GM23338 (cell line): Measurements from ENCODE around the gene AP2A2. TPM values are rescaled to one million over a fixed set of nuclear protein-coding genes. Genes with fewer than 3 reads are reported as not detected.

Experiments
- ATAC-seq: fragments of 200-7000 bp; cut with Tn5 transposase; 3 replicates; pipeline ENCODE4 v1.9.1; 2020
- DNase-seq: peaks from one replicate; pipeline ENCODE4 v3.0.0-alpha.2; 2015; ENCODE audit warnings: low spot score
- H2AFZ ChIP-seq: fragments of 200-600 bp; sonication (generic); 2 replicates; pipeline ENCODE4 v1.8.0; 2016; ENCODE audit warnings: antibody characterized with exemption, mild to moderate bottlenecking, moderate library complexity
- H3F3A ChIP-seq: fragments of 200-600 bp; sonication (generic); replicated peaks from 2 replicates; pipeline ENCODE4 v1.8.0; 2017; ENCODE audit warnings: antibody characterized with exemption, mixed run types, low read depth
- H3K27ac ChIP-seq: fragments of 200-600 bp; sonication (generic); 2 replicates; pipeline ENCODE4 v1.6.1; 2016; ENCODE audit warnings: low read depth
- H3K27me3 ChIP-seq: fragments of 200-600 bp; sonication (generic); 2 replicates; pipeline ENCODE4 v1.8.0; 2016; ENCODE audit warnings: mild to moderate bottlenecking, mixed run types, moderate library complexity; ENCODE audit not compliant: insufficient read depth
- H3K36me3 ChIP-seq: fragments of 200-600 bp; sonication (generic); 2 replicates; pipeline ENCODE4 v1.8.0; 2016; ENCODE audit warnings: mild to moderate bottlenecking; ENCODE audit not compliant: insufficient read depth
- H3K4me1 ChIP-seq: fragments of 200-600 bp; sonication (generic); 2 replicates; pipeline ENCODE4 v1.8.0; 2016; ENCODE audit warnings: mild to moderate bottlenecking, moderate library complexity; ENCODE audit not compliant: insufficient read depth
- H3K4me2 ChIP-seq: fragments of 200-600 bp; sonication (generic); 2 replicates; pipeline ENCODE4 v1.7.1; 2017; ENCODE audit warnings: mixed run types
- H3K4me3 ChIP-seq: fragments of 200-600 bp; sonication (generic); 2 replicates; pipeline ENCODE4 v1.6.1; 2016; ENCODE audit warnings: mixed run types
- H3K79me2 ChIP-seq: fragments of 200-600 bp; sonication (generic); replicated peaks from 2 replicates; pipeline ENCODE4 v1.8.0; 2017; ENCODE audit warnings: mild to moderate bottlenecking; ENCODE audit not compliant: insufficient read depth
- H3K9me2 ChIP-seq: fragments of 200-600 bp; sonication (generic); 2 replicates; pipeline ENCODE4 v1.8.0; 2017; ENCODE audit not compliant: insufficient read depth
- H4K20me1 ChIP-seq: fragments of 200-600 bp; sonication (generic); replicated peaks from 2 replicates; pipeline ENCODE4 v1.8.0; 2017; ENCODE audit warnings: mild to moderate bottlenecking; ENCODE audit not compliant: insufficient read depth
- H3K27ac Mint-ChIP-seq: 2 replicates; pipeline ENCODE4 v1.8.0; 2020; ENCODE audit warnings: inconsistent platforms, mild to moderate bottlenecking, moderate library complexity, mixed read lengths
- H3K27me3 Mint-ChIP-seq: 3 replicates; pipeline ENCODE4 v1.8.0; 2022; ENCODE audit warnings: low read depth, mild to moderate bottlenecking, moderate library complexity, mixed read lengths, inconsistent platforms; ENCODE audit not compliant: insufficient read depth, poor library complexity
- H3K36me3 Mint-ChIP-seq: 3 replicates; pipeline ENCODE4 v1.8.0; 2021; ENCODE audit warnings: low read depth, mild to moderate bottlenecking, inconsistent platforms, moderate library complexity, mixed read lengths
- H3K4me1 Mint-ChIP-seq: 3 replicates; pipeline ENCODE4 v1.8.0; 2020; ENCODE audit warnings: mild to moderate bottlenecking, inconsistent platforms, mixed read lengths
- H3K4me3 Mint-ChIP-seq: 3 replicates; pipeline ENCODE4 v1.8.0; 2021; ENCODE audit warnings: moderate library complexity, mild to moderate bottlenecking, inconsistent platforms, mixed read lengths
- H3K9me3 Mint-ChIP-seq: 3 replicates; pipeline ENCODE4 v1.8.0; 2020; ENCODE audit warnings: moderate library complexity, mild to moderate bottlenecking, inconsistent platforms, mixed read lengths
- CREB1 ChIP-seq: fragments of 250-450 bp; sonication (Bioruptor Pico); IDR thresholded peaks from 2 replicates; pipeline ENCODE4 v1.5.0; 2020; ENCODE audit warnings: low read depth, mild to moderate bottlenecking, moderate library complexity
- EZH2 ChIP-seq: fragments of 200-600 bp; sonication (generic); IDR thresholded peaks from one replicate; pipeline ENCODE4 v1.8.0; 2017; ENCODE audit warnings: antibody characterized with exemption, mild to moderate bottlenecking, low read depth; ENCODE audit not compliant: unreplicated experiment
- EZH2phosphoT487 ChIP-seq: fragments of 200-600 bp; sonication (generic); IDR thresholded peaks from one replicate; pipeline ENCODE4 v1.8.1; 2018; ENCODE audit warnings: antibody characterized with exemption; ENCODE audit not compliant: unreplicated experiment
- JUNB ChIP-seq: IDR thresholded peaks from one replicate; pipeline ENCODE4 v1.6.1; 2016; ENCODE audit warnings: antibody characterized with exemption; ENCODE audit not compliant: unreplicated experiment
- NANOG ChIP-seq: IDR thresholded peaks from 2 replicates; pipeline ENCODE4 v1.6.1; 2016; ENCODE audit warnings: antibody characterized with exemption, borderline replicate concordance
- POLR2AphosphoS5 ChIP-seq: IDR thresholded peaks from 2 replicates; pipeline ENCODE4 v1.6.1; 2016; ENCODE audit warnings: antibody characterized with exemption, low read depth
- STAT1 ChIP-seq: IDR thresholded peaks from one replicate; pipeline ENCODE4 v1.6.1; 2016; ENCODE audit warnings: antibody characterized with exemption; ENCODE audit not compliant: unreplicated experiment
- ZNF114 ChIP-seq: fragments of 250-450 bp; sonication (Bioruptor Pico); IDR thresholded peaks from 2 replicates; pipeline ENCODE4 v1.5.0; 2020; ENCODE audit warnings: mild to moderate bottlenecking, moderate library complexity
- ZNF331 ChIP-seq: fragments of 250-450 bp; sonication (Bioruptor Pico); IDR thresholded peaks from 2 replicates; pipeline ENCODE4 v1.5.0; 2020; ENCODE audit warnings: low read depth, mild to moderate bottlenecking, moderate library complexity
- polyA plus RNA-seq: library from polyadenylated mRNA; unstranded; fragments of >200 nt; fragmentation: Nextera tagmentation; extraction: Ambion mirVana; gene quantifications from 2 replicates; pipeline ENCODE4 v1.2.1, GENCODE V29; 2016
- total RNA-seq: library from RNA; depleted of rRNA; stranded (reverse); fragments of >200 nt; shearing (Covaris generic); gene quantifications from 2 replicates; pipeline ENCODE4 v1.2.3, GENCODE V29; 2014
- TF ChIP-seq, protein P1 (sequence below): IDR thresholded peaks from 2 replicates; pipeline ENCODE4 v1.6.1; 2016; ENCODE audit warnings: antibody characterized with exemption
- TF ChIP-seq, protein P2 (sequence below): fragments of 250-450 bp; sonication (Bioruptor Pico); IDR thresholded peaks from 2 replicates; pipeline ENCODE4 v1.5.0; 2020; ENCODE audit warnings: mild to moderate bottlenecking, moderate library complexity
- TF ChIP-seq, protein P3 (sequence below), 2 experiments: fragments of 200-600 bp in 1 of 2; sonication (generic) in 1 of 2; conservative IDR thresholded peaks; 2 replicates each; pipeline versions ENCODE4 v1.5.1 to v1.6.1; 2016 to 2017; ENCODE audit warnings: antibody characterized with exemption in 2 of 2, low read depth in 2 of 2, mild to moderate bottlenecking in 2 of 2, moderate library complexity in 1 of 2
- TF ChIP-seq, protein P4 (sequence below): IDR thresholded peaks from one replicate; pipeline ENCODE4 v1.6.1; 2018; ENCODE audit warnings: antibody characterized with exemption; ENCODE audit not compliant: unreplicated experiment

AP2A2 gene
- total and polyA plus RNA-seq, 2 experiments from 2014 or later = 23.7 to 47.5 TPM

DNA sequence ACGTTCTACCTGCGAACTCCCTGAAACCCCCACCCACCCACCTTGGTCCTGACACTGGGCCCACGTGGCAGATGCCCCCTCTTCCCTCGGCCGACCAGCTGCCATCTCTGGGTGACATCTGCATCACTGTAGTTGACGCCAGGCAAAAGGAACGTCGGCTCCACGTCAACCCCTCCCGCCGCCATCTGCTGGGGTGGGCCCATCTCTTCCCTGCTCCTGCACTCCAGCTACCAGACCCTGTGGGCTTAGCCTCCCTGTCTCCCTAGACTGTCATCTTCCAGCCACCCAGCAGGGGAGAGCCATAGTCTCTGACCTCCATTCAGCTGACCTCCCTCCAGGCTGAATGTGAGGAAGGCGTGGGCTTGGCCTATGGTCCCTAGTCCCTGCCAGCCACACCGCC is 36.4 kb upstream of the AP2A2 start:
- H4K20me1 ChIP-seq = 0 out of 2 replicates have a peak, but pooled peaks cover 3% of the 10 kb centered on the region
- no peak overlapping the region for H3K27ac Mint-ChIP-seq
- H3K4me1 Mint-ChIP-seq = peaks cover 9% of the 10 kb centered on the region
- no peak overlapping the region for H3K4me3 Mint-ChIP-seq
- no peak overlapping the region for H2AFZ ChIP-seq
- DNase-seq = no peak
- H3K36me3 Mint-ChIP-seq = peaks cover 13% of the 10 kb centered on the region
- peaks cover 17% of the 10 kb centered on the region for H3K27me3 Mint-ChIP-seq
- H3K4me3 ChIP-seq = no peak overlapping the region
- no peaks in the 10 kb centered on the region for H3K79me2 ChIP-seq
- peaks cover 3% of the 10 kb centered on the region; the same call in 2 of the 3 replicates for H3K9me3 Mint-ChIP-seq
- H3K9me2 ChIP-seq = no peaks in the 10 kb centered on the region
- H3K4me1 ChIP-seq = no peaks in the 10 kb centered on the region; the same call in 1 of the 2 replicates
- ATAC-seq = no peak
- H3K36me3 ChIP-seq = no peaks in the 10 kb centered on the region
- no peak overlapping the region for H3K4me2 ChIP-seq
- no peaks in the 10 kb centered on the region for H3K27me3 ChIP-seq
- TF ChIP-seq, protein P1, sequence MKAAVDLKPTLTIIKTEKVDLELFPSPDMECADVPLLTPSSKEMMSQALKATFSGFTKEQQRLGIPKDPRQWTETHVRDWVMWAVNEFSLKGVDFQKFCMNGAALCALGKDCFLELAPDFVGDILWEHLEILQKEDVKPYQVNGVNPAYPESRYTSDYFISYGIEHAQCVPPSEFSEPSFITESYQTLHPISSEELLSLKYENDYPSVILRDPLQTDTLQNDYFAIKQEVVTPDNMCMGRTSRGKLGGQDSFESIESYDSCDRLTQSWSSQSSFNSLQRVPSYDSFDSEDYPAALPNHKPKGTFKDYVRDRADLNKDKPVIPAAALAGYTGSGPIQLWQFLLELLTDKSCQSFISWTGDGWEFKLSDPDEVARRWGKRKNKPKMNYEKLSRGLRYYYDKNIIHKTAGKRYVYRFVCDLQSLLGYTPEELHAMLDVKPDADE = no peak
- TF ChIP-seq NANOG = no peak
- TF ChIP-seq JUNB = no peak
- TF ChIP-seq EZH2 = no peak
- TF ChIP-seq ZNF114 (CRISPR knock-in tag) = no peak
- TF ChIP-seq STAT1 = no peak
- TF ChIP-seq, protein P2, sequence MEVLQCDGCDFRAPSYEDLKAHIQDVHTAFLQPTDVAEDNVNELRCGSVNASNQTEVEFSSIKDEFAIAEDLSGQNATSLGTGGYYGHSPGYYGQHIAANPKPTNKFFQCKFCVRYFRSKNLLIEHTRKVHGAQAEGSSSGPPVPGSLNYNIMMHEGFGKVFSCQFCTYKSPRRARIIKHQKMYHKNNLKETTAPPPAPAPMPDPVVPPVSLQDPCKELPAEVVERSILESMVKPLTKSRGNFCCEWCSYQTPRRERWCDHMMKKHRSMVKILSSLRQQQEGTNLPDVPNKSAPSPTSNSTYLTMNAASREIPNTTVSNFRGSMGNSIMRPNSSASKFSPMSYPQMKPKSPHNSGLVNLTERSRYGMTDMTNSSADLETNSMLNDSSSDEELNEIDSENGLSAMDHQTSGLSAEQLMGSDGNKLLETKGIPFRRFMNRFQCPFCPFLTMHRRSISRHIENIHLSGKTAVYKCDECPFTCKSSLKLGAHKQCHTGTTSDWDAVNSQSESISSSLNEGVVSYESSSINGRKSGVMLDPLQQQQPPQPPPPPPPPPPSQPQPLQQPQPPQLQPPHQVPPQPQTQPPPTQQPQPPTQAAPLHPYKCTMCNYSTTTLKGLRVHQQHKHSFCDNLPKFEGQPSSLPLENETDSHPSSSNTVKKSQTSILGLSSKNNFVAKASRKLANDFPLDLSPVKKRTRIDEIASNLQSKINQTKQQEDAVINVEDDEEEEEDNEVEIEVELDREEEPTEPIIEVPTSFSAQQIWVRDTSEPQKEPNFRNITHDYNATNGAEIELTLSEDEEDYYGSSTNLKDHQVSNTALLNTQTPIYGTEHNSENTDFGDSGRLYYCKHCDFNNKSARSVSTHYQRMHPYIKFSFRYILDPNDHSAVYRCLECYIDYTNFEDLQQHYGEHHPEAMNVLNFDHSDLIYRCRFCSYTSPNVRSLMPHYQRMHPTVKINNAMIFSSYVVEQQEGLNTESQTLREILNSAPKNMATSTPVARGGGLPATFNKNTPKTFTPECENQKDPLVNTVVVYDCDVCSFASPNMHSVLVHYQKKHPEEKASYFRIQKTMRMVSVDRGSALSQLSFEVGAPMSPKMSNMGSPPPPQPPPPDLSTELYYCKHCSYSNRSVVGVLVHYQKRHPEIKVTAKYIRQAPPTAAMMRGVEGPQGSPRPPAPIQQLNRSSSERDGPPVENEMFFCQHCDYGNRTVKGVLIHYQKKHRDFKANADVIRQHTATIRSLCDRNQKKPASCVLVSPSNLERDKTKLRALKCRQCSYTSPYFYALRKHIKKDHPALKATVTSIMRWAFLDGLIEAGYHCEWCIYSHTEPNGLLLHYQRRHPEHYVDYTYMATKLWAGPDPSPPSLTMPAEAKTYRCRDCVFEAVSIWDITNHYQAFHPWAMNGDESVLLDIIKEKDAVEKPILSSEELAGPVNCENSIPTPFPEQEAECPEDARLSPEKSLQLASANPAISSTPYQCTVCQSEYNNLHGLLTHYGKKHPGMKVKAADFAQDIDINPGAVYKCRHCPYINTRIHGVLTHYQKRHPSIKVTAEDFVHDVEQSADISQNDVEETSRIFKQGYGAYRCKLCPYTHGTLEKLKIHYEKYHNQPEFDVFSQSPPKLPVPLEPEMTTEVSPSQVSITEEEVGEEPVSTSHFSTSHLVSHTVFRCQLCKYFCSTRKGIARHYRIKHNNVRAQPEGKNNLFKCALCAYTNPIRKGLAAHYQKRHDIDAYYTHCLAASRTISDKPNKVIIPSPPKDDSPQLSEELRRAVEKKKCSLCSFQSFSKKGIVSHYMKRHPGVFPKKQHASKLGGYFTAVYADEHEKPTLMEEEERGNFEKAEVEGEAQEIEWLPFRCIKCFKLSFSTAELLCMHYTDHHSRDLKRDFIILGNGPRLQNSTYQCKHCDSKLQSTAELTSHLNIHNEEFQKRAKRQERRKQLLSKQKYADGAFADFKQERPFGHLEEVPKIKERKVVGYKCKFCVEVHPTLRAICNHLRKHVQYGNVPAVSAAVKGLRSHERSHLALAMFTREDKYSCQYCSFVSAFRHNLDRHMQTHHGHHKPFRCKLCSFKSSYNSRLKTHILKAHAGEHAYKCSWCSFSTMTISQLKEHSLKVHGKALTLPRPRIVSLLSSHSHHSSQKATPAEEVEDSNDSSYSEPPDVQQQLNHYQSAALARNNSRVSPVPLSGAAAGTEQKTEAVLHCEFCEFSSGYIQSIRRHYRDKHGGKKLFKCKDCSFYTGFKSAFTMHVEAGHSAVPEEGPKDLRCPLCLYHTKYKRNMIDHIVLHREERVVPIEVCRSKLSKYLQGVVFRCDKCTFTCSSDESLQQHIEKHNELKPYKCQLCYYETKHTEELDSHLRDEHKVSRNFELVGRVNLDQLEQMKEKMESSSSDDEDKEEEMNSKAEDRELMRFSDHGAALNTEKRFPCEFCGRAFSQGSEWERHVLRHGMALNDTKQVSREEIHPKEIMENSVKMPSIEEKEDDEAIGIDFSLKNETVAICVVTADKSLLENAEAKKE (CRISPR knock-in tag) = no peak
- TF ChIP-seq EZH2phosphoT487 = no peak
- TF ChIP-seq, protein P3, sequence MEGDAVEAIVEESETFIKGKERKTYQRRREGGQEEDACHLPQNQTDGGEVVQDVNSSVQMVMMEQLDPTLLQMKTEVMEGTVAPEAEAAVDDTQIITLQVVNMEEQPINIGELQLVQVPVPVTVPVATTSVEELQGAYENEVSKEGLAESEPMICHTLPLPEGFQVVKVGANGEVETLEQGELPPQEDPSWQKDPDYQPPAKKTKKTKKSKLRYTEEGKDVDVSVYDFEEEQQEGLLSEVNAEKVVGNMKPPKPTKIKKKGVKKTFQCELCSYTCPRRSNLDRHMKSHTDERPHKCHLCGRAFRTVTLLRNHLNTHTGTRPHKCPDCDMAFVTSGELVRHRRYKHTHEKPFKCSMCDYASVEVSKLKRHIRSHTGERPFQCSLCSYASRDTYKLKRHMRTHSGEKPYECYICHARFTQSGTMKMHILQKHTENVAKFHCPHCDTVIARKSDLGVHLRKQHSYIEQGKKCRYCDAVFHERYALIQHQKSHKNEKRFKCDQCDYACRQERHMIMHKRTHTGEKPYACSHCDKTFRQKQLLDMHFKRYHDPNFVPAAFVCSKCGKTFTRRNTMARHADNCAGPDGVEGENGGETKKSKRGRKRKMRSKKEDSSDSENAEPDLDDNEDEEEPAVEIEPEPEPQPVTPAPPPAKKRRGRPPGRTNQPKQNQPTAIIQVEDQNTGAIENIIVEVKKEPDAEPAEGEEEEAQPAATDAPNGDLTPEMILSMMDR (conservative IDR thresholded peaks at IDR 0.05; ENCODE audit: low read depth in 2 of 2) = no peak
- no peak for TF ChIP-seq ZNF331 (CRISPR knock-in tag)
- TF ChIP-seq, protein P4, sequence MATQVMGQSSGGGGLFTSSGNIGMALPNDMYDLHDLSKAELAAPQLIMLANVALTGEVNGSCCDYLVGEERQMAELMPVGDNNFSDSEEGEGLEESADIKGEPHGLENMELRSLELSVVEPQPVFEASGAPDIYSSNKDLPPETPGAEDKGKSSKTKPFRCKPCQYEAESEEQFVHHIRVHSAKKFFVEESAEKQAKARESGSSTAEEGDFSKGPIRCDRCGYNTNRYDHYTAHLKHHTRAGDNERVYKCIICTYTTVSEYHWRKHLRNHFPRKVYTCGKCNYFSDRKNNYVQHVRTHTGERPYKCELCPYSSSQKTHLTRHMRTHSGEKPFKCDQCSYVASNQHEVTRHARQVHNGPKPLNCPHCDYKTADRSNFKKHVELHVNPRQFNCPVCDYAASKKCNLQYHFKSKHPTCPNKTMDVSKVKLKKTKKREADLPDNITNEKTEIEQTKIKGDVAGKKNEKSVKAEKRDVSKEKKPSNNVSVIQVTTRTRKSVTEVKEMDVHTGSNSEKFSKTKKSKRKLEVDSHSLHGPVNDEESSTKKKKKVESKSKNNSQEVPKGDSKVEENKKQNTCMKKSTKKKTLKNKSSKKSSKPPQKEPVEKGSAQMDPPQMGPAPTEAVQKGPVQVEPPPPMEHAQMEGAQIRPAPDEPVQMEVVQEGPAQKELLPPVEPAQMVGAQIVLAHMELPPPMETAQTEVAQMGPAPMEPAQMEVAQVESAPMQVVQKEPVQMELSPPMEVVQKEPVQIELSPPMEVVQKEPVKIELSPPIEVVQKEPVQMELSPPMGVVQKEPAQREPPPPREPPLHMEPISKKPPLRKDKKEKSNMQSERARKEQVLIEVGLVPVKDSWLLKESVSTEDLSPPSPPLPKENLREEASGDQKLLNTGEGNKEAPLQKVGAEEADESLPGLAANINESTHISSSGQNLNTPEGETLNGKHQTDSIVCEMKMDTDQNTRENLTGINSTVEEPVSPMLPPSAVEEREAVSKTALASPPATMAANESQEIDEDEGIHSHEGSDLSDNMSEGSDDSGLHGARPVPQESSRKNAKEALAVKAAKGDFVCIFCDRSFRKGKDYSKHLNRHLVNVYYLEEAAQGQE = no peak
- no peak for TF ChIP-seq CREB1 (CRISPR knock-in tag)
- no peak for TF ChIP-seq POLR2AphosphoS5
- no peaks in the 10 kb centered on the region for H3F3A ChIP-seq
- no peak overlapping the region for H3K27ac ChIP-seq
